Measurements from ENCODE around the gene CDH23. TPM values are rescaled to one million over a fixed set of nuclear protein-coding genes. Genes with fewer than 3 reads are reported as not detected.

The CDH23 gene
- polyA plus RNA-seq, 1 donor: 4.2 TPM

- DNase-seq: no peak
These were observed 120.8 kb downstream of the CDH23 start for GRCh38 chr10:71517298-71518169.

- no peak for DNase-seq
These were observed 123.3 kb downstream of the CDH23 start for GRCh38 chr10:71520042-71520441.

GRCh38 chr10:71521504-71522441 lies 125.1 kb downstream of the CDH23 start:
- DNase-seq: no peak

- no peak for DNase-seq
These were observed 125.9 kb downstream of the CDH23 start for GRCh38 chr10:71522442-71523144.

- DNase-seq: no peak
These were observed 127.0 kb downstream of the CDH23 start for GRCh38 chr10:71523756-71524155.

- no peak for DNase-seq
These were observed 128.4 kb downstream of the CDH23 start for GRCh38 chr10:71525092-71525491.

GRCh38 chr10:71525721-71526120 lies 129.0 kb downstream of the CDH23 start:
- no peak for DNase-seq

- no peak for DNase-seq
These were observed 129.9 kb downstream of the CDH23 start for GRCh38 chr10:71526653-71527052.

- DNase-seq: no peak
These were observed 130.4 kb downstream of the CDH23 start for GRCh38 chr10:71527135-71527534.

GRCh38 chr10:71528371-71529206 lies 131.9 kb downstream of the CDH23 start:
- no peak for DNase-seq

- no peak for DNase-seq
These were observed 132.6 kb downstream of the CDH23 start for GRCh38 chr10:71529207-71529827.

GRCh38 chr10:71530781-71531180 lies 134.1 kb downstream of the CDH23 start:
- DNase-seq: no peak

GRCh38 chr10:71531485-71532446 lies 135.0 kb downstream of the CDH23 start:
- no peak for DNase-seq

- no peak for DNase-seq
These were observed 136.2 kb downstream of the CDH23 start for GRCh38 chr10:71532878-71533277.

GRCh38 chr10:71533936-71534335 lies 137.2 kb downstream of the CDH23 start:
- no peak for DNase-seq

- no peak for DNase-seq
These were observed 138.0 kb downstream of the CDH23 start for GRCh38 chr10:71534568-71535194.

- DNase-seq: no peak
These were observed 139.6 kb downstream of the CDH23 start for GRCh38 chr10:71536332-71536731.

GRCh38 chr10:71537125-71537524 lies 140.4 kb downstream of the CDH23 start:
- no peak for DNase-seq

GRCh38 chr10:71537681-71538080 lies 141.0 kb downstream of the CDH23 start:
- DNase-seq: no peak

Measured in hindlimb muscle (tissue), 1 donor.